Stimulated activated CD8-positive, alpha-beta memory T cell treated with anti-CD3 and anti-CD28 coated beads, Interleukin-4, amount 100 ng/mL, for 4 hours (primary cell): ENCODE data around the gene TRAF3IP3.
A peak's percentile ranks its signal among the peaks of the same experiment; 100 is the strongest.
"Not testable (repeated sequence)": the region's sequence is repeated elsewhere in the genome, so short reads cannot be mapped to it uniquely, and the experiment has no call there.

ENCODE experiments used
- DNase-seq, 2 donors: peaks; one replicate each; pipeline ENCODE4 v3.0.0-alpha.2; 2020; ENCODE audit warnings: low read depth in 2 of 2, low spot score in 1 of 2

The TRAF3IP3 gene

GRCh38 chr1:209791920-209792319 lies 36.1 kb downstream of the TRAF3IP3 start:
- no peak for DNase-seq

- not testable (repeated sequence) for DNase-seq
Measured at GRCh38 chr1:209793711-209794110, 37.9 kb downstream of the TRAF3IP3 start.

GRCh38 chr1:209797978-209798639 lies 42.3 kb downstream of the TRAF3IP3 start:
- DNase-seq = no peak

GRCh38 chr1:209800984-209801834 lies 45.4 kb downstream of the TRAF3IP3 start:
- DNase-seq = no peak

GRCh38 chr1:209802117-209802779 lies 46.4 kb downstream of the TRAF3IP3 start:
- DNase-seq = no peak

GRCh38 chr1:209802780-209803152 lies 46.9 kb downstream of the TRAF3IP3 start:
- no peak for DNase-seq

GRCh38 chr1:209803568-209803967 lies 47.7 kb downstream of the TRAF3IP3 start:
- no peak for DNase-seq

GRCh38 chr1:209805341-209805781 lies 49.5 kb downstream of the TRAF3IP3 start:
- no peak for DNase-seq

- peak; percentile 41 to 42 for DNase-seq
Measured at GRCh38 chr1:209805875-209806760, 50.3 kb downstream of the TRAF3IP3 start, which contains the start of gene IRF6. Gene IRF6 (minus strand): TSS chr1:209806142. CDS start chr1:209801413, 4,729 bp downstream.

GRCh38 chr1:209807509-209807908 lies 51.7 kb downstream of the TRAF3IP3 start:
- no peak for DNase-seq

- DNase-seq = no peak
Measured at GRCh38 chr1:209808059-209808581, 52.3 kb downstream of the TRAF3IP3 start.

- no peak for DNase-seq
Measured at GRCh38 chr1:209809611-209810010, 53.8 kb downstream of the TRAF3IP3 start.

GRCh38 chr1:209810783-209811182 lies 54.9 kb downstream of the TRAF3IP3 start:
- no peak for DNase-seq

- DNase-seq = no peak
Measured at GRCh38 chr1:209813902-209814301, 58.0 kb downstream of the TRAF3IP3 start.

- no peak for DNase-seq
Measured at GRCh38 chr1:209815490-209815889, 59.6 kb downstream of the TRAF3IP3 start.

- no peak for DNase-seq
Measured at GRCh38 chr1:209815931-209816341, 60.1 kb downstream of the TRAF3IP3 start.

- DNase-seq = no peak
Measured at GRCh38 chr1:209816923-209817322, 61.1 kb downstream of the TRAF3IP3 start.

- no peak for DNase-seq
Measured at GRCh38 chr1:209817691-209818090, 61.8 kb downstream of the TRAF3IP3 start.

- DNase-seq = no peak
Measured at GRCh38 chr1:209819058-209819457, 63.2 kb downstream of the TRAF3IP3 start.

- DNase-seq = no peak
Measured at GRCh38 chr1:209820986-209821385, 65.1 kb downstream of the TRAF3IP3 start.
